Body of pancreas (tissue), 4 donors: ENCODE data around the gene DGKG. TPM values are rescaled to one million over a fixed set of nuclear protein-coding genes. Genes with fewer than 3 reads are reported as not detected.

Source experiments
- ATAC-seq: fragments of 150-250 bp; one replicate; pipeline ENCODE4 v1.9.1; 2016
- DNase-seq, 4 donors: peaks; one replicate each; pipeline ENCODE4 v3.0.0-alpha.2; 2019
- H3K27ac ChIP-seq, 4 donors: fragments of 200-600 bp; sonication (generic); 1 replicate in 3 of 4; 2 replicates in 1 of 4; pipeline versions ENCODE4 v1.5.1 to v1.6.1; 2016 to 2019; ENCODE audit warnings: mild to moderate bottlenecking in 1 of 4, mixed read lengths in 1 of 4, moderate library complexity in 1 of 4
- H3K27me3 ChIP-seq, 2 donors: fragments of 200-600 bp; sonication (generic); one replicate each; pipeline ENCODE4 v1.6.0; 2016; ENCODE audit warnings: mild to moderate bottlenecking in 1 of 2
- H3K36me3 ChIP-seq, 2 donors: fragments of 200-600 bp; sonication (generic); replicated peaks in 1 of 2; 2 replicates each; pipeline ENCODE4 v1.5.1; 2016; ENCODE audit warnings: low read depth in 2 of 2; ENCODE audit not compliant: insufficient read depth in 1 of 2
- H3K4me1 ChIP-seq: fragments of 200-600 bp; sonication (generic); one replicate; pipeline ENCODE4 v1.6.0; 2016
- H3K4me3 ChIP-seq, 2 donors: fragments of 200-600 bp; sonication (generic); 1 replicate in 1 of 2; 2 replicates in 1 of 2; pipeline ENCODE4 v1.5.1; 2016 to 2019
- H3K9me3 ChIP-seq, 3 donors: fragments of 200-600 bp; sonication (generic); 1 replicate in 2 of 3; 2 replicates in 1 of 3; pipeline ENCODE4 v1.5.1; 2016
- POLR2A ChIP-seq, 3 donors: fragments of 450-650 bp; IDR thresholded peaks; one replicate each; pipeline ENCODE4 v1.6.1; 2016; ENCODE audit warnings: antibody characterized with exemption in 3 of 3, mild to moderate bottlenecking in 2 of 3
- WGBS, 2 donors: methylation state at CpG; one replicate each; pipeline ENCODE4 v1.1.5; 2017; 5-methylcytosine and 5-hydroxymethylcytosine counted together
- intact Hi-C: fragments of 100-400 bp; cut with DNase I; formaldehyde crosslinking; loops from one replicate; pipeline ENCODE4 v1.15.1; 2023
- total RNA-seq, 2 donors: library from RNA; depleted of rRNA; stranded (reverse); fragments of >200 nt; gene quantifications; one replicate each; pipeline ENCODE4 v1.1.0, GENCODE V29; 2016
- TF ChIP-seq, protein P1 (sequence below), 7 experiments: fragments of 450-650 bp in 4 of 7; fragments of 200-600 bp in 3 of 7; sonication (generic) in 3 of 7; IDR thresholded peaks; one replicate each; pipeline ENCODE4 v1.5.1; 2016 to 2019; ENCODE audit warnings: antibody characterized with exemption in 7 of 7

DGKG gene
- total RNA-seq, 2 donors from 2014 or later: 0.78 to 16.2 TPM

DNA sequence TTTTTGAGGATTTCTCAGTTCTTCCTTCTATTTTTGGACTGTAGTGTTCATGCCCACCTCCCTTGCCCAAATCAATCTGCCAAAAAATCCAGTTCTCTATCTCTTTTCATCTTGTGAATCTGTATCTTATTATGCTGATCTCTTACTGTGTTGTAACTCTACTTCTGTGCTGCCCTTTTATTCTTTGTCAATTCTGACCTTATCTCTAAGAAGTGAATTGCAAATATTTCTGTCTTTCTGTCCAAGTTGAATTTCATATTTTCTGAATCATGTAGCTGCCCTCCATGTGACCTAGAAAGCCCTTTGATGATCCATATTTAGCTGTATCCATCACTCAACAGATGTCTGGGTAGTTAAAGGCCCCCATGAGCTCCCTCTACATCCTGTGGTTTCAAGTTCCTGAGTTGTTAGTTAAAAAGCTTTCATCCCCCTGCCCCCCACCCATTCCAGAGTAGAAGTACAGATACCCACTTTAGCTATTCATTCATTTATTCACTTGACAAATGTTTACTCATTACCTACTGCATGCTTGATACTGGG, 219.6 kb downstream of the DGKG start:
- DNase-seq: no peak

DNA sequence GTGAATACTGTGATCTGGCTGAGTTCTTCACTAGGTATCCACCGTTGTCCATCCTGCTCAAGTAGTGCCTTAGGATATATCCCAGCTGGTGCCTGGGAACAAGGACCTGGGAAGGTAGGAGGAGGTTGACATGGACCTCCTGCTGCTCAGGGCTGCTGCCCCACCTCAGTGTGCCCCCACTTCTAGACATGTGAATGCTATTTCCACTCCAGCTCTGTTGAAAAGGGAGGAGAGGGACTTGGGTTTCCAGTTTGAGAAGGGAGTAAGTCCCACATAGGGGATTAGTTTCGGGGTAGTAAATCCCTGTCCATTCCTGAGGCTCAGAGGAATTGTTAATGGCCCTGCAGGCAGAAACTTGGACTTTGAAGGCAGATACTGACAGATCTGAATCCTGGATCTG, 220.2 kb downstream of the DGKG start:
- H3K4me1 ChIP-seq: peaks cover 22% of the 10 kb centered on the region
- TF ChIP-seq, protein P1, sequence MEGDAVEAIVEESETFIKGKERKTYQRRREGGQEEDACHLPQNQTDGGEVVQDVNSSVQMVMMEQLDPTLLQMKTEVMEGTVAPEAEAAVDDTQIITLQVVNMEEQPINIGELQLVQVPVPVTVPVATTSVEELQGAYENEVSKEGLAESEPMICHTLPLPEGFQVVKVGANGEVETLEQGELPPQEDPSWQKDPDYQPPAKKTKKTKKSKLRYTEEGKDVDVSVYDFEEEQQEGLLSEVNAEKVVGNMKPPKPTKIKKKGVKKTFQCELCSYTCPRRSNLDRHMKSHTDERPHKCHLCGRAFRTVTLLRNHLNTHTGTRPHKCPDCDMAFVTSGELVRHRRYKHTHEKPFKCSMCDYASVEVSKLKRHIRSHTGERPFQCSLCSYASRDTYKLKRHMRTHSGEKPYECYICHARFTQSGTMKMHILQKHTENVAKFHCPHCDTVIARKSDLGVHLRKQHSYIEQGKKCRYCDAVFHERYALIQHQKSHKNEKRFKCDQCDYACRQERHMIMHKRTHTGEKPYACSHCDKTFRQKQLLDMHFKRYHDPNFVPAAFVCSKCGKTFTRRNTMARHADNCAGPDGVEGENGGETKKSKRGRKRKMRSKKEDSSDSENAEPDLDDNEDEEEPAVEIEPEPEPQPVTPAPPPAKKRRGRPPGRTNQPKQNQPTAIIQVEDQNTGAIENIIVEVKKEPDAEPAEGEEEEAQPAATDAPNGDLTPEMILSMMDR (IDR thresholded peaks at IDR 0.05): no peak
- no peak for TF ChIP-seq POLR2A (IDR thresholded peaks at IDR 0.05)
- no peaks in the 10 kb centered on the region for H3K36me3 ChIP-seq
- ATAC-seq: no peak
- no peaks in the 10 kb centered on the region for H3K27me3 ChIP-seq
- H3K9me3 ChIP-seq: no peaks in the 10 kb centered on the region
- no peak overlapping the region for H3K27ac ChIP-seq
- WGBS, 2 donors: 93 to 95% methylated on average over 2 of the region's 2 CpGs
- no peak for DNase-seq
- intact Hi-C loops: no loop called here
- H3K4me3 ChIP-seq: no peak overlapping the region

More for the DNA sequence above, 219.6 kb downstream of the DGKG start:
- Histone ChIP-seq H3K27ac (no peak overlapping the region), H3K4me1 (peaks cover 22% of the 10 kb centered on the region), H3K9me3 (no peaks in the 10 kb centered on the region), H3K27me3 (no peaks in the 10 kb centered on the region), H3K4me3 (no peak overlapping the region), H3K36me3 (no peaks in the 10 kb centered on the region)
- intact Hi-C loops: no loop called here
- no peak for TF ChIP-seq POLR2A (IDR thresholded peaks at IDR 0.05)
- TF ChIP-seq, protein P1 (IDR thresholded peaks at IDR 0.05): no peak
- ATAC-seq: no peak

DNA sequence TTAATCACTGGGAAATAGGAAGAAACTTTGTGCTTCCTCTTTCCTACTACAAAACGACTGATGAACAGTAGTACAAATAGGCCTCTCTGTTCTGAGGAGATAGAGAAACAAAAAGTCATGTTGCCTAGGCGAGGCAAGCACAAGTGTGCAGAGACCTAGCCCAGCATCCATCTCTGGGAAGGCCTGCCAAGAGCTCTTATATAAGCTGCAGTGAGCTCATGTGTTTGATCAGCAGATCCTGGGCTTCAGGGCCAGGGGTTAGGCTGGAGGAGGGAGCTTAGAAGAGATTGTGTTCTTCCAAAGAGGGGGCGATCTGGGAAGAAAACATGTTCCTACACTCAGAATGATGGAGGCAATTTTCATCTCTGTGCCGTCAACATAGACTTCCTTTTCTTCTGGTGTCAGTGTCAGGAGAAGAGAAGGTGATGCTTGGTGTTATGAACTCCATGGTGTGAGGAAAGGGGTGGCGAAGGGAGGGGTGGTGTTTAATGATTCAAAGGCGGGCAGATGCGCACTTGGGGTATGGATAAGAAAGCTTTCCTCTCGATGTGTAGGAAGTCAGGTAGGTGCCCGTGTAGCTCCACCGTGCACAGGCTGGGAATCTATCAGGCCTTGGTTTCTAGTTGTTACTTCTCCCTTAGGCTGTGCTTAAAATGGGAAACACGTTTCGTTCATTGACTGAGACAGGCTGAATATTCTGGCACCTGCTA, 223.6 kb downstream of the DGKG start:
- DNase-seq: peak; percentile 79 to 91 (median 88)
- Histone ChIP-seq H3K36me3 (no peaks in the 10 kb centered on the region), H3K27me3 (no peaks in the 10 kb centered on the region), H3K4me1 (peaks cover 18% of the 10 kb centered on the region), H3K27ac (peak overlapping the region; percentile 55 to 80 (median 70)), H3K9me3 (no peaks in the 10 kb centered on the region), H3K4me3 (no peak overlapping the region)
- peak; percentile 99 for ATAC-seq
- TF ChIP-seq, protein P1 (IDR thresholded peaks at IDR 0.05): no peak
- TF ChIP-seq POLR2A (IDR thresholded peaks at IDR 0.05): no peak
- intact Hi-C loops: no loop called here
- WGBS, 2 donors: 63 to 66% methylated on average over 12 of the region's 12 CpGs

DNA sequence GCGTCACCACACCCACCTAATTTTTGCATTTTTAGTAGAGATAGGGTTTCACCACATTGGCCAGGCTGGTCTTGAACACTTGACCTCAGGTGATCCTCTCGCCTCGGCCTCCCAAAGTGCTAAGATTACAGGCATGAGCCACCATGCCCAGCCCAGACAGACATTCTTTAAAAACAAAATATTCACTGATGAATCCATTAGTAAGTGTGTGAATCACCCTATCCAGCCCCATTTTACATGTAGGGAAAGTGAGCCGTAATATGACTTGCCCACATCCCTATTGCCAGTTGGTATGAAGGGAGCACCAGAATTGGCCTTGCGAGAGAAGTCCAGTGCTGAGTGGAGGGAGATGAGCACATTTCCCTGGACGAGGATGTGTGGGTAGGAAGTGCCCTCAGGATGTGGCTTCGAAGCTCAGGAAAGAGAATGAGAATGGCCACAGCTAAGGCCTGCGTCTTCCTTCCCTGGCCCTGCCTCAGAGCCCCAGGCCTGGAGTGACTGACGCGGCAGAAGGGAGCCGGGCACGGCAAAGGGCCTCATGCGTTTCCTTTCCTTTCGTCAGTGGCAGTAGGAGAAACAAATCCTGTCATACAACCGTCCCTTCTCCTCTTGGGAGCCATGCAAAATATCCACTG, 224.9 kb downstream of the DGKG start:
- intact Hi-C loops: no loop called here
- ATAC-seq: no peak
- peaks cover 23% of the 10 kb centered on the region for H3K4me1 ChIP-seq
- H3K9me3 ChIP-seq: no peaks in the 10 kb centered on the region
- no peaks in the 10 kb centered on the region for H3K27me3 ChIP-seq
- peak overlapping the region in 3 of 4 donors; percentile 25 to 80 (median 55) for H3K27ac ChIP-seq
- no peak overlapping the region for H3K4me3 ChIP-seq
- 90 to 98% methylated on average over 15 of the region's 15 CpGs for WGBS, 2 donors
- no peak for DNase-seq
- H3K36me3 ChIP-seq: no peaks in the 10 kb centered on the region
- no peak for TF ChIP-seq POLR2A (IDR thresholded peaks at IDR 0.05)
- TF ChIP-seq, protein P1 (IDR thresholded peaks at IDR 0.05): no peak
